Omental fat pad (tissue), 4 donors: ENCODE data around the gene EML5. TPM values are rescaled to one million over a fixed set of nuclear protein-coding genes. Genes with fewer than 3 reads are reported as not detected.

ENCODE experiments used
- ATAC-seq: fragments of 150-250 bp; one replicate; pipeline ENCODE4 v1.9.1; 2016; ENCODE audit warnings: mild to moderate bottlenecking, moderate library complexity; ENCODE audit not compliant: low FRiP score
- DNase-seq: peaks from one replicate; pipeline ENCODE4 v3.0.0-alpha.2; 2019; ENCODE audit warnings: low spot score
- CTCF ChIP-seq, 3 donors: fragments of 450-650 bp; IDR thresholded peaks; one replicate each; pipeline ENCODE4 v1.5.1; 2016 to 2017; ENCODE audit warnings: antibody characterized with exemption in 3 of 3, mild to moderate bottlenecking in 3 of 3, moderate library complexity in 2 of 3
- total RNA-seq, 4 donors: library from RNA; depleted of rRNA; stranded (reverse); fragments of >200 nt; gene quantifications; one replicate each; pipeline ENCODE4 v1.1.0, GENCODE V29; 2016

Gene EML5
- total RNA-seq, 4 donors from 2014 or later = 0.36 to 0.63 (median 0.47) TPM

- no peak for TF ChIP-seq CTCF (IDR thresholded peaks at IDR 0.05)
- DNase-seq (no peak), ATAC-seq (no peak)
Measured at GRCh38 chr14:88808359-88808758, 15.6 kb upstream of the EML5 start.

GRCh38 chr14:88804477-88804876 lies 11.7 kb upstream of the EML5 start:
- no peak for TF ChIP-seq CTCF (IDR thresholded peaks at IDR 0.05)
- no peak for ATAC-seq
- DNase-seq = no peak

GRCh38 chr14:88804035-88804434 lies 11.3 kb upstream of the EML5 start:
- TF ChIP-seq CTCF (IDR thresholded peaks at IDR 0.05) = no peak
- DNase-seq (no peak), ATAC-seq (no peak)

GRCh38 chr14:88802596-88802995 lies 9.8 kb upstream of the EML5 start:
- no peak for TF ChIP-seq CTCF (IDR thresholded peaks at IDR 0.05)
- no peak for DNase-seq
- ATAC-seq = no peak

GRCh38 chr14:88799522-88799921 lies 6.8 kb upstream of the EML5 start:
- TF ChIP-seq CTCF (IDR thresholded peaks at IDR 0.05) = no peak
- no peak for DNase-seq
- no peak for ATAC-seq

GRCh38 chr14:88798156-88798555 lies 5.4 kb upstream of the EML5 start:
- DNase-seq (no peak), ATAC-seq (no peak)
- no peak for TF ChIP-seq CTCF (IDR thresholded peaks at IDR 0.05)

- no peak for DNase-seq
- no peak for TF ChIP-seq CTCF (IDR thresholded peaks at IDR 0.05)
- no peak for ATAC-seq
Measured at GRCh38 chr14:88793259-88793625, 489 bp upstream of the EML5 start.
